ENCODE data around the gene GPATCH2L. TPM values are rescaled to one million over a fixed set of nuclear protein-coding genes. Genes with fewer than 3 reads are reported as not detected.
A peak's percentile ranks its signal among the peaks of the same experiment; 100 is the strongest.

The GPATCH2L gene
- 10 to 100 TPM; 33.9 to 59.3 (median 40.9) TPM for total RNA-seq
- long read RNA-seq, donor 1, full-length matches to known transcripts: 4 of 14 reads
- long read RNA-seq, donor 1, partial matches to known transcripts: 6 of 14 reads
- long read RNA-seq, donor 1, other reads (novel, unspliced or antisense): 4 of 14 reads
- long read RNA-seq, donor 2, partial matches to known transcripts: 3 of 7 reads
- long read RNA-seq, donor 2, other reads (novel, unspliced or antisense): 3 of 7 reads

DNA sequence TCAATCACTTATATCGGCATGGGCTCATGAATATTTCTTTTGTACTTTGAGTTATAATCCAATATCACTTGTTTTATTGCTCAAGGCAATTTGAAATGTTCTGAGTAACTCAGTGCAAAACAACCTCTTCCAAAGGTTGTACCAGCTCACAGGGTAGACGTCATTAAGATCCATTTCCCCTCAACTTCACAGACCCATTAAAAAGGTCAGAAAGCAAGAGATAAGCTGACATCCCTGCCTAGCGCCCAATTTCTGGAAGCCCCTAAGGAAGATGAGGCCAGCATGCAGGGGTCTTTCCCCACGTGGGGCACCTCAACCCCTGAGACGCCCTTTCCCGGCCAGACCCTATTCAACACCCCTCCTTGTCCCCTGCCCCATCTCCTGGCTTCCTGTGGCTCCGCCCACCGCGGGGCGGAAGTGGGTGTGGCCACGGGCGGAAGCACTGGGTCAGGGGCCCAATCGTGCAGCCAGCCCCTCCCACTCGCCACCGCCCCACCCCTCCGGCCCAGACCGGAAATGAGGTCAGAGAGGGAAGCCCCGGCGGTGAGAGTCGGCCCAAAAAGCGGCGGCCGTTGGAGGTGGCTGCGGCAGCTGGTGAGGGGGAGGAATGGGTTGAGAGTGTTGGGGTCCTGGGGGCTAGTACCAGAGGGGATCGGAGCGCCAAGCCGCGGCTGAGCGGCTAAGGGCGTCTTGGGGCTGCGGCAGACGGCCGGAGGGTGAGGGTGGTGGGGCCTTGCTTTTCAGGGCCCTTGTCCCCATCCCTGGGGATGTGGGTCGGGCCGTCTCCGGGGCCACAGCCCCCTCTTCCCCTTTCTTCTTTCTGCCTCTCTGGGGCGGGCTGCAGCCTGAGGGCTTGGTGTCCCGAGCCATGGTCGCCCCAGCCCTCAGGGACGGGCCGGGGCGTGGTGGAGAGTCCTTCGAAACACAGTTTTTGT lies at the start of gene GPATCH2L:
TSS of gene GPATCH2L (plus strand) at position 525 of the 935 bp plus-strand sequence. CDS start 2,442 bp downstream, outside the sequence.
- peak; percentile 96 to 98 (median 97) for DNase-seq

GRCh38 chr14:76104802-76105355 lies 46.8 kb upstream of the GPATCH2L start:
- Histone ChIP-seq H3K4me3 (no peak overlapping the region), H3K9me3 (no peaks in the 10 kb centered on the region), H3K4me1 (ENCODE audit: low read depth) (no peaks in the 10 kb centered on the region), H3K36me3 (ENCODE audit: low read depth) (no peaks in the 10 kb centered on the region)
- no peak for DNase-seq
- intact Hi-C loops (cut with DNase I, micrococcal nuclease): no loop called here
- TF ChIP-seq CTCF (IDR thresholded peaks at IDR 0.05): no peak
- ATAC-seq: no peak

More for the DNA sequence above, at the start of gene GPATCH2L:
- H3K4me3 ChIP-seq: peak within 1 kb of the TSS; percentile 87
- intact Hi-C loops (cut with DNase I, micrococcal nuclease): no loop called here
- peaks cover 35% of the 10 kb centered on the region for H3K4me1 ChIP-seq (ENCODE audit: low read depth)
- no peaks in the 10 kb centered on the region for H3K36me3 ChIP-seq (ENCODE audit: low read depth)
- TF ChIP-seq CTCF (IDR thresholded peaks at IDR 0.05): no peak
- H3K9me3 ChIP-seq: no peaks in the 10 kb centered on the region
- ATAC-seq: peak; percentile 100

GRCh38 chr14:76106188-76106587 lies 45.5 kb upstream of the GPATCH2L start:
- ATAC-seq (no peak), DNase-seq (no peak)
- H3K4me1 ChIP-seq (ENCODE audit: low read depth): no peaks in the 10 kb centered on the region
- no peaks in the 10 kb centered on the region for H3K36me3 ChIP-seq (ENCODE audit: low read depth)
- TF ChIP-seq CTCF (IDR thresholded peaks at IDR 0.05): no peak
- H3K9me3 ChIP-seq: no peaks in the 10 kb centered on the region
- H3K4me3 ChIP-seq: no peak overlapping the region
- intact Hi-C loops (cut with DNase I, micrococcal nuclease): no loop called here

GRCh38 chr14:76109087-76109880 lies 42.4 kb upstream of the GPATCH2L start:
- no peak for ATAC-seq

More at GRCh38 chr14:76109087-76109880, 42.4 kb upstream of the GPATCH2L start:
- no peak overlapping the region for H3K4me3 ChIP-seq
- DNase-seq: no peak
- no peaks in the 10 kb centered on the region for H3K9me3 ChIP-seq
- TF ChIP-seq CTCF (IDR thresholded peaks at IDR 0.05): no peak
- no peaks in the 10 kb centered on the region for H3K36me3 ChIP-seq (ENCODE audit: low read depth)
- H3K4me1 ChIP-seq (ENCODE audit: low read depth): no peaks in the 10 kb centered on the region
- intact Hi-C loops (cut with DNase I, micrococcal nuclease): no loop called here

All from mucosa of descending colon (tissue), 3 donors.